GM10847 (cell line): Measurements from ENCODE around the gene SLC35F4.

Experiments
- POLR2A ChIP-seq: IDR thresholded peaks from 2 replicates; pipeline ENCODE4 v1.6.1; 2011; ENCODE audit not compliant: insufficient read length; ENCODE audit errors: extremely low read depth

SLC35F4 gene

DNA sequence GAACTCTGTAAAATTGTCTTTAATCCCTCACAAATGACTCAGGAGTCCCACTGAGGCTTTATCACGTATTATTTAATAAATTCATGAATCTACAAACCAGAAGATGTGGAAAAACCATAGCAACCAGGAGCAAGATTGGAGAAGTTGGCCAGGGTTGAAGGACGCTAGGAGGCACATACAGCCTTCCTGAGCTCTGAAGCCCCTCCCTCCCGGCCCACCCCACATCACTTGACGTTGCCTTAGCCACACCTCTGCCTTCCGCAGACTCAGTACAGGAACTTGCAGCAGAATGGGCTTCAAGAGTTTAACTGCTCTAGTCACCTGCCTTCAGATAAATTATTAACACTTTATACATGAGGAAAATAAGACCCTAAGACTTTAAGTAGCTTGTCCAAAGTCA lies 33.9 kb downstream of the SLC35F4 start:
- no peak for TF ChIP-seq POLR2A

DNA sequence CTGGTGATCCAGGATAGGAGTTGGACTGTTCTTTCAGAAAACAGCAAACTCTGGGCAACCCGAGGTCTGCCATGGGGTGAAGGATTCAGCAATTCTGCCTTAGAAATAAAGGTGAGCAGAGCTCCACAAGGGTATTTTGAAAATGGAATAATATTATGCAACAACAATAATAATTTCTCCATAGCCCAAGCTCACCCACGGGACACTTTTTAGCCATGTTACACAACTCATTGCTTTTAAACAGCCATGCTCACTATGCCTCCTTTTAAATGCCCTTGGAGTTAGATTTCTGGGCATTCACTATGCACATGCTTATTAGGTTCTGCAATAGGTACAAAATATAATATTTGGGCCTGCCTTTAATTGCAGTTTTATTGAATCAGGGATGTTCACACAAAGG lies 37.2 kb downstream of the SLC35F4 start:
- TF ChIP-seq POLR2A: no peak

DNA sequence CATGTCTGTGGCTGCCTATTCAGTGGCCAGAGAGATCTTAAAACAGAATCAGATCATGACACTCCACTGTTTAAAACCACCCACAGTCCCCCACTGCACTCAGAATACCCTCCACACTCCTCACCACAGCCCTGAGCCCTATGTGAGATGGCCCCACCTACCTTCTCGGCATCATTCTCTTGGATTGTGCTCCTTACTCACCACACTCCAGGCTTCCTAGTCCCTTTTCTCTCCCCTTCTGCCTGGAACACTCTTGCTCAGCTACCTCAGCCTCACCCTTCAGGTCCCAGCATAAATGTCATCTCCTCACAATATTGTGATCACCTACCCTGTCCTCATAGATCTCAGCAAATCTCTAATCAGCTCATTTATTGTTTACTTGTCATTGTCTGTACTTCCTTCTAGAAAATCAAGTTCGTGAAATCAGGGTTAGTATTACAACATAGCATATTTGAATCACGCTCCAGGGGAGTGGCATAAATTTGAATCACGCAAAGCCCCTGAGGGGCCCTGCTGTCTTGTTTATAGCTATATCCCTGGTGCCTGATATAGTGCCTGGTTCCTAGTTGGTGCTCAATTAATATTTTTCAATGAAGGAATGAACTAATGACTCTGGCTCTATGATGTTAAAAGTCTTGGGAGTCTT lies 42.8 kb downstream of the SLC35F4 start:
- TF ChIP-seq POLR2A: no peak

DNA sequence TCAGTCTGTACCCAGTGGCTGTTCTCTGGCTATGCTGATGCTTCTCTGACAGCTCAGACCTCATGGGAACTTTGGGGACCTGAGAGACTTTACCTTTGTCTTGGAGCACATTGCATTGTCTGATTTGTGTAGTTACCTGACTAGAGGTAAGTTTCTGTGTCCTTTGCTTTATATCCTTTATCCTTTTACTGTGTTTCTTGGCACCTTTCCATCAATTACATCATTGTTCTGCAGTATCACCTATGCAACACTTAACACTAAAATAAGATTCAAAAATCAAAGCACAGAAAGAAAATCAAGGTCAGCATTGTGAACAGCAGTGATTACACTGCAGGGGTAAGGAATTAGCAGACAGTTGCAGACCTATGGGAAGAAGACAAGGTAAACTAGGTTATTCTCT lies 43.8 kb downstream of the SLC35F4 start:
- TF ChIP-seq POLR2A: no peak

DNA sequence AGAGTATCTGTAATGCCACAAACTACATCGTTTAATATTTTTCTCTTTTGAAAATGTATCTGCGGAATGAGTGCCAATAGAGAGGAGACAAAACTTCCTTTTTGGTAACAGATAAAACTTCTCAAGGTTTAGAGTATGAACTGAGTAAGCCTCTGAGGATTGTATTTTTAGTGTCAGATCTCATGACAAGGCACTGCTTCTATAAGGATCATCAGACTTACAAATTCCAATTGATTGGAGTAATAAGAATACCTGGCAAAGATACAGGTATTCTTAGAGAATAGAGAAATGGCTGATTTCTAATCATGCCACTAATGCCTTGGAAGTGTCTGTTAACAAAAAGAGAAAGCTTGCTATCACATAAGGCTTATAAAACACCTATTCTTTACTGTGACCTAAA lies 45.3 kb downstream of the SLC35F4 start:
- TF ChIP-seq POLR2A: no peak

DNA sequence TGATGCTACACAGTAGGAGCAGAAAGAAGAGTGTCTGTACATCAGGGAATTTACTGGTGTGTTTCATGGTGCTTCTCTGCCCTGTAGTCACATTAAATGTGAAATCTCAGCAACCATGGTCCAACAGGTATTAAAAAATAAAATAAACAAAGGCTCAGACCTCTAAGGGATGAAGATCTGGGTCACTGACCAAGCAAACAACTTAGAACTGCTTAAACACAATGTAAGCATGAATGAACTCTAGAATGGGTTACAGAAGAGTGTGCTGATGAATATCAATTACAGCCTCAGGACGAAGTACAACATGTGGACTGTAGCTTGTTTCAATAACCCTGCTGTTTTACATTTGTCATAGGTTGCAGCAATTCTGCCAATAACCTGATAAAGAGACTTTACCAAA lies 47.4 kb downstream of the SLC35F4 start:
- TF ChIP-seq POLR2A: no peak

DNA sequence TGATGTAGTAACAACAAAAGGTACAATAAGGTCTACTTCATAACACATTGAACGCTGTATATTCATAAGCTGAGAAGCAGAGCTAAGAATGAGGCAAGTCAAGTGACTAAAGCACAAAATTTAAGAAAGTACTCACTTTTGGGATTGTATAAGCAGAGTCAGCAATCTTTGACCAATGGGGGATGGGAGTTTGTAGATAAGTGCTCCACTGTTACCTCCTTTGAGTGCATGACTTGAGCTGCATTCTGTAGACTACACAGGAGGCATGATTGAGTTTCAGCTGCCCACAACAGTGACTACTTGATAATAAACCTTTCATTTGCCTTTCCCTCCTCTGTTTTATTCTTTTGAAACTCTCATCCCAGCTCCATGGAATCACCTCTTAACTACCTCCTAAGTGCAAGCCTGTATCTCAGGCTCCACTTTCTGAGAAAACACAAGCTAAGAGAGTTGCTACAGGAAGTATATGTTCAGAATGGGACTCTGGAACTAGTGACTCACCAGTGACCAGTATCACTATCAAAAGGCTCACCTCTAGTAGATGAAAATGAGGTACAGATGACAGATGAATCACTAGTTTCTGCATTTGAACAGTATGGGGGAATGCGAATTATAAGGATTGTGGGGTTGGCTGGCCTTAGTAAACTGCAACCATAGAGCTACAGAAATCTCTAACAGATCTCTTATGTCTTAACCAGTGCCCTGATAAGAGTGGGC lies 49.2 kb downstream of the SLC35F4 start:
- TF ChIP-seq POLR2A: no peak

DNA sequence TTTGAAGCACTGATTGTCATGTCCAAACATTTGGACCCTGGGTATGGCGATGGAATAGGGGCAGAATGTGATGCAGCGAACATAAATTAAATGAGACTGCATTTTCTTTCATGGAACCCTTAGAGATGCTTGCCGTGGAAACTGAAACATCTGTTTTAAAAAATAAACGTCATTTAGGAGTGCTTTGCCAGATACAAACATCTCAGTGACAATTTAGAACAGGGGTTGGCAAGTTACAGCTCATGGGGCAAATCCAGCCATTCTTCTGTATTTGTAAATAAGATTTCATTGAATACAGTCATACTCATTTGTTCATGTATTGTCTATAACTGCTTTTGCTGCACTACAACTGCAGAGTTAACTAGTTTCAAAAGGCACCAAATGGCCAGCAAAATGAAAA lies 51.2 kb downstream of the SLC35F4 start:
- TF ChIP-seq POLR2A: no peak

DNA sequence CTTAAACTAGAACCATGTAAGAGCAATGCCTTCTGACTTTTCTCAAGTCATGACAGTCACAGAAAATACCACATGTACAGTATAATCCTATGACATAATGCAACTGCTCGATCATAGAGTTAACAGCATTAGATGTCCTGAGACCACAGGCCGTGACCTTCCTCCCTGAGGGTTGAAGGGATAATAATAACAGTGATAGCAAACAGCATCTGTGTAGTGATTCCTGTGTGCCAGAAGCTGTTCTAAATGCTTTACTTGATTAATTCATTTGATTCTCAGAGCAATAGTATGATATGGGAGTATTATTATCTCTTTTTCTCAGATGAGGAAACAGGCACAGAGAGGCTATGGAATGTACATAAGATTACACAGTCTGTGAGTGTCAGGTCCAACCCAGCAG lies 53.2 kb downstream of the SLC35F4 start:
- no peak for TF ChIP-seq POLR2A

DNA sequence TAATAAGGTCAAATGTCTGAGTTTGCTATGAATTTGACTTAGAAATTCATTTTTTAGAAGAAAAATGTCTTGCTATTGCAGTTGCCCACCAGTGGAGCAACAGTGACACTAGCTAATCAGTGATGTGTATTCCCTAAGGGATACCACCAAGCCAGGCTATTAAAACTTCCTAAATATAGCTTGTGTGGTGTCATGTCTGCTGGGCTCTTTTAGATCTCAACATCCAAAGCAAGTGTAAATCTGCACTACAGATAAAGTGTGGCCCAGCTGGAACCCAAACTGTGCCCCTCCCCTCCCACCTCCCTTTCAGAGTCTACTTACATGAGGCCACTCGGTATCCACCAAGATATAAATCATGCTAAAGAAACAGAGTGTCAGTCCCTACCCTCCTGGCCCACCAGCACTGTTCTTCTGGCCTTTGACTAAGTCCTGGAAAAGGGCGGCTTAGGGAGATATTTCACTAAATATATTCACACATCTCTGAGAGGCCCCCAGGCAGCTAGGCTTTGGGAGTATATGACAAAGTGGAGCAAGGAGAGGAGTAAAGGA lies 53.8 kb downstream of the SLC35F4 start:
- TF ChIP-seq POLR2A: no peak

DNA sequence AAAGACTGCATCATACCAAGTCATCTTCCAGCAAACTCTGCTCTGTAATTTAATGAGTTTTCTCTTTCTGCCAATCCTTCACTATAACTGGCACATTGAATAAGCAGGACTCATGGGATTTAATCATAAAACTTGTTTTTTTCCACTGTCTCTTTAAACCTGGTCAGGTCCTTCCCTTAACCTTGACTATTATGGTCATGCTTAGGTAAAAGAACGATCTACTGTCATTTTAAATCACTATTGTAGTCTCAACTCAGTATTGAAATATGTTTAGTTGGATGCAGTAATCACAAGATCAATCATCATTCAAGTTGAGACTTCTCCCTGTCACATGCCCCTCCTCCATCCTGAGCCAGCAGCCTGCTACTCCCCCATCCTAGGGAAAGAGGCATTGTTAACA lies 56.1 kb downstream of the SLC35F4 start:
- TF ChIP-seq POLR2A: no peak

DNA sequence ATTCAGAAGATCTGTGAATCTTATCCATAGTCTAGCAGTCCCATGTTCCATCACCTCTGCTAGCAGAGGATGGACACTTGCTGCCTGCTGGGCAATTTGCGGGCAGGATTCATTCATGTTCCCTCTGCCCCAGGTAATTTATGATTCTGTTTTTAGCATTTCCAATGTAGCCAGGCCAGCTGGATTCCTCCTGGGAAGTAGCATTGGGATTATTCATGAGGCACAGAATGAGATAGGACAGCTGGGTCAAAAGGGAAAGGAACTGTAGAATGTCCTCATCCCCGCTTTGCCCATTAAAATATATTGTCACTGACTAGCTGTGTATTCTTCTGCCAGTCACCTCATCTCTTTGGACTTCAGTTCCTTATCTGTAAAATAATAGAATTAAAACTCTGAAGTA lies 68.7 kb downstream of the SLC35F4 start:
- no peak for TF ChIP-seq POLR2A

DNA sequence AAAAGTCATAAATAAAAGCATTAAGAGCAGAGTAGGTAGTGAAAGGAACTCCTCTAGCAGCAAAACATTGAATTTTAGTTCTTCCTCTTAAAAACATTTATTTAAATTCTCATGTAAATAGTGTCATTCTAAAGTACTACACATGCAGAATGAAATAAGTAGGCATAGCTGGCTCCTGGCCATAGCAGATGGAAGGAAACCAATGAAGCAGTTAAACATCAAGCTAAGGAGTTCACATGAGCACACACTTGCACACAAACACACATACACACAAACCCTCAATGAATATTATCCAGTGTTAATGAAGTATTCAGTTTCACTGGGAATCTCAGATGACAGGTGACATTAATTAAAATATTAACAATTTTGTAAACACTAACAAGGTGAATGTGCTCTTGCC lies 69.3 kb downstream of the SLC35F4 start:
- TF ChIP-seq POLR2A: no peak

DNA sequence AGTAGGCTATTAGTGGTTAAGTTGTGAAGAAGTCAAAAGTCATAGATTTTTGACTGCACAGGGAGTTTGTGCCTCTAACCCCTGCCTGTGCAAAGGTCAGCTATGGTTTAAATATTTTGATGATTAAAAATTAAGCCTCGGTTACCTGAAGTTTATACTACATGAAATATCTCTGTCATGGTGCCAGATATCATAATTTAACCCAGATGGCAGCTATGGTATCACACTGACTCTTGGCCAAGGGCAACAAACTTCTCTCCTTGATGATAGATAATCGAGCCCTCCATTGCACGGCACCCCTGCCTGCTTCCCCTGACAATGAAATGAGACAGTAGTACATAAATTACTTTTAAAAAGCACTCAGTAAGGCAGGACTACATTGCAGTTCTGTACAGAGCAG lies 80.8 kb downstream of the SLC35F4 start:
- TF ChIP-seq POLR2A: no peak

DNA sequence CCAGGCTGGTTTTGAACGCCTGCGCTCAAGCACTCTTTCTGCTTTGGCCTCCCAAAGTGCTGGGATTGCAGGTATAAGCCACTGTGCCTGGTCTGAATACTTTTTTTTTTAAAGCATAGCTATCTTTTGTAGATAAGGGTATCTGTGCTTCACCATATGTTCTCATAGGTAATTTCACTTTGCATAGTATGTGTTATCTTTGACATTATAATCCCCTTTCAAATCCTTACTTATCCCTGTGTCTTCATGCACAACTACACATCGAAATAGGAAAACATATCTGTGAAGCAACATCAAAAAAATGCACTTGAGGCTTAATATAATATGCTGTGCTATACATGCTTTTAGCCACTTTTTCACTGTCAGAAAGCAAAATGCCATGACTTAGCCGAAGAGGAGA lies 94.1 kb downstream of the SLC35F4 start:
- no peak for TF ChIP-seq POLR2A

DNA sequence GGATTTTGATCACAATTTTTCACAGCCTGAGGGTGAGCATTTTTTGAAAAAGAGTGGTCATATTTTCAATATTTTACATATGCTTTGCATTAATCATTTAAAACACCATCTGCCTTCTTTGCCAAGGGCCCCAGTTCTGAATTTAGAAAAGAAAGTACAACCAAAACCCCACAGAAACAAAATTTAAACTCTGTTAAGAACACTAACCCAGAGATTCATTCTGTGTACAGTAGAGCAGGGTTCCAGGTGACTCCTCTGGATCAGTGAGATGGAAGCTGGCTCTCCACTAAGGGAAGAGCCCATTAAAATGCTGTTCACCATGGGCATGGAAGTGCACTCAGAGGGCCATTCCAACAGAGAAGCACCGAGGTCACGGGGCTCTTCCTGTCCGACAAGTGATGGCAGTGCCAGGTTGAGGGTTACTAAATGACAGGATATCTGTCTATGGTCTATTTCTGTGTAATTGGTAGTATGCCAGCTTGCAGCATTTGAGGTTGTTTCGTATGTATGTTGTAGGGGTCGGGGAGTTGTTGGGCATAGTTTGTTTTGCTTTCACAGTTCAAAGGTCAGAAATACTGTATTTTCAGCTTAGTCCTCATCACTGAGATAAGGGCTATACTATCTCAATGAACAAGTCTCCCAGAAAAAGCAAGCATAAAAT lies 95.9 kb downstream of the SLC35F4 start:
- no peak for TF ChIP-seq POLR2A

DNA sequence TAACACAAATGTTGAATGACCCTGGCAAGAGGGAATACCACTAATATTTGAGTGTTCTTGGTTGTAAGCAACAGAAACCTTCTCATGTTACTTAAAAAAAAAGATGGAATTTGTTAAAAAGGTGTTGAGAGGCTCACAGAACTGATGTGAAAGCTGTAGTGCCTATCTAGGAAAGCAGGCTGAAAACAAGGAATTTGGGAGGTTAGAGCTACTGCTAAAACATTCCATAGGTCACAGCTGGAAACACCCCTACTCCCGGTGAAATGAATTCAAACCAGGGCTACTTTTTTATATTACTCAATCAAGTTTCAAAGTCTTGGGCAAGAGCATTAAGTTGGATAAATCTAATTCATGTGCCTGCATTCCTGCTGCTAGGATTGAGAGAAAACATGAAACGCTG lies 104.1 kb downstream of the SLC35F4 start:
- no peak for TF ChIP-seq POLR2A

DNA sequence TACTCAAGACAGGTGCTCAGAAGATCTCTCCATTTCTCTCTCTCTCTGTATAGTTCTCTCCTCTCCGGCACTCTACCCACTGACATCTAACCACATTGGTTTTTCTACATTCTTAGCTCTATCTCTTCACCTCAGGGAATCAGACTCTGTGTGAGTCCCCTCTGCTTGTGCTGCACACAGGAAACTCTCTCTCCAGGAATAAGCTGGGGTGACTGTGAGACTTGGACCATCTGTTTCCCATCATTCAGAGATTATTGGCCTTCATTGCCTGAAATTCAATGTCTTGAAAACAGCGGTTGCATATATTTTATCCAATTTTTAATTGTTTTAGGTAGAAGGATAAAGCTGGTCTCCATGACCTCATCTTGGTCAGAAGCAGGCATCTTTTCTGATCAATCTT lies 105.0 kb downstream of the SLC35F4 start:
- no peak for TF ChIP-seq POLR2A
